Karpas-422 (cell line): Measurements from ENCODE around the gene BRAT1. TPM values are rescaled to one million over a fixed set of nuclear protein-coding genes. Genes with fewer than 3 reads are reported as not detected.

ENCODE experiments used
- DNase-seq: peaks from one replicate; pipeline ENCODE4 v3.0.0-alpha.2; 2015
- H2AFZ ChIP-seq: fragments of 200-600 bp; sonication (generic); 2 replicates; pipeline ENCODE4 v1.6.1; 2014; ENCODE audit warnings: antibody characterized with exemption, low read length, mixed read lengths
- H3K27ac ChIP-seq: fragments of 200-600 bp; sonication (generic); 2 replicates; pipeline ENCODE4 v1.5.1; 2014; ENCODE audit warnings: mild to moderate bottlenecking, low read length, moderate library complexity
- H3K27me3 ChIP-seq: fragments of 200-600 bp; sonication (generic); 2 replicates; pipeline ENCODE4 v1.6.1; 2014; ENCODE audit warnings: low read length, mixed read lengths
- H3K36me3 ChIP-seq: fragments of 200-600 bp; sonication (generic); 2 replicates; pipeline ENCODE4 v1.6.1; 2014; ENCODE audit warnings: low read length, mixed read lengths; ENCODE audit not compliant: insufficient read depth
- H3K4me1 ChIP-seq: fragments of 200-600 bp; sonication (generic); 2 replicates; pipeline ENCODE4 v1.6.1; 2014; ENCODE audit warnings: mild to moderate bottlenecking, low read length, mixed read lengths
- H3K4me2 ChIP-seq: fragments of 200-600 bp; sonication (generic); 2 replicates; pipeline ENCODE4 v1.6.1; 2014; ENCODE audit warnings: low read length, low read depth, mild to moderate bottlenecking; ENCODE audit not compliant: poor library complexity, severe bottlenecking
- H3K4me3 ChIP-seq: fragments of 200-600 bp; sonication (generic); 2 replicates; pipeline ENCODE4 v1.5.1; 2014; ENCODE audit warnings: mild to moderate bottlenecking, antibody characterized with exemption, low read length, mixed read lengths
- H3K79me2 ChIP-seq: fragments of 200-600 bp; sonication (generic); 2 replicates; pipeline ENCODE4 v1.6.1; 2014; ENCODE audit warnings: mild to moderate bottlenecking, low read length, mixed read lengths
- H3K9ac ChIP-seq: fragments of 200-600 bp; sonication (generic); 2 replicates; pipeline ENCODE4 v1.6.0; 2014; ENCODE audit warnings: low read length
- H3K9me2 ChIP-seq: fragments of 200-600 bp; sonication (generic), shearing (Covaris generic); replicated peaks from 2 replicates; pipeline ENCODE4 v1.6.0; 2014; ENCODE audit warnings: mild to moderate bottlenecking, low read length, moderate library complexity; ENCODE audit not compliant: insufficient read depth
- H3K9me3 ChIP-seq: fragments of 300-700, 200-600 bp; sonication (generic); 2 replicates; pipeline ENCODE4 v1.6.1; 2014; ENCODE audit warnings: low read length, mixed read lengths
- H4K20me1 ChIP-seq: fragments of 200-600 bp; sonication (generic); 2 replicates; pipeline ENCODE4 v1.6.1; 2014; ENCODE audit warnings: mild to moderate bottlenecking, antibody characterized with exemption, low read length, low read depth; ENCODE audit not compliant: insufficient read depth
- small RNA-seq: library from RNA; depleted of rRNA; stranded (forward); fragments of <200 nt; gene quantifications from one replicate; pipeline ENCODE3, GENCODE V24; 2014
- total RNA-seq: library from RNA; depleted of rRNA; stranded (reverse); fragments of >200 nt; shearing (Covaris generic); gene quantifications from 2 replicates; pipeline ENCODE4 v1.2.3, GENCODE V29; 2014; ENCODE audit warnings: low replicate concordance; rRNA removed

BRAT1 gene
- total RNA-seq, 1 experiment from 2014 or later = 10.5 TPM

GRCh38 chr7:2493205-2494164, 61.8 kb downstream of the BRAT1 start:
- no peaks in the 10 kb centered on the region for H3K9me2 ChIP-seq
- H3K79me2 ChIP-seq = no peaks in the 10 kb centered on the region
- no peak overlapping the region for H3K4me2 ChIP-seq
- H3K36me3 ChIP-seq = no peaks in the 10 kb centered on the region
- no peaks in the 10 kb centered on the region for H3K9me3 ChIP-seq
- H3K4me3 ChIP-seq = no peak overlapping the region
- H3K27me3 ChIP-seq = no peaks in the 10 kb centered on the region
- no peak overlapping the region for H2AFZ ChIP-seq
- no peak overlapping the region for H3K9ac ChIP-seq
- no peak for DNase-seq
- no peaks in the 10 kb centered on the region for H3K4me1 ChIP-seq
- H3K27ac ChIP-seq = no peak overlapping the region
- no peaks in the 10 kb centered on the region for H4K20me1 ChIP-seq

- Histone ChIP-seq H2AFZ (no peak overlapping the region), H3K9ac (no peak overlapping the region), H4K20me1 (no peaks in the 10 kb centered on the region), H3K9me3 (no peaks in the 10 kb centered on the region), H3K36me3 (no peaks in the 10 kb centered on the region), H3K4me3 (no peak overlapping the region), H3K27ac (no peak overlapping the region), H3K4me1 (no peaks in the 10 kb centered on the region), H3K4me2 (no peak overlapping the region), H3K79me2 (no peaks in the 10 kb centered on the region), H3K9me2 (no peaks in the 10 kb centered on the region), H3K27me3 (no peaks in the 10 kb centered on the region)
- DNase-seq = no peak
Measured at GRCh38 chr7:2492038-2492437, 63.3 kb downstream of the BRAT1 start.

GRCh38 chr7:2490181-2490651, 65.1 kb downstream of the BRAT1 start:
- H3K36me3 ChIP-seq = no peaks in the 10 kb centered on the region
- H3K9ac ChIP-seq = no peak overlapping the region
- no peaks in the 10 kb centered on the region for H3K27me3 ChIP-seq
- no peak overlapping the region for H3K4me3 ChIP-seq
- H3K4me2 ChIP-seq = no peak overlapping the region
- H3K27ac ChIP-seq = no peak overlapping the region
- H3K79me2 ChIP-seq = no peaks in the 10 kb centered on the region
- no peaks in the 10 kb centered on the region for H4K20me1 ChIP-seq
- DNase-seq = no peak
- no peak overlapping the region for H2AFZ ChIP-seq
- no peaks in the 10 kb centered on the region for H3K9me3 ChIP-seq
- H3K4me1 ChIP-seq = no peaks in the 10 kb centered on the region
- no peaks in the 10 kb centered on the region for H3K9me2 ChIP-seq

- no peak overlapping the region for H3K27ac ChIP-seq
- no peaks in the 10 kb centered on the region for H3K9me2 ChIP-seq
- H3K9me3 ChIP-seq = no peaks in the 10 kb centered on the region
- H3K4me3 ChIP-seq = no peak overlapping the region
- no peaks in the 10 kb centered on the region for H3K79me2 ChIP-seq
- no peak for DNase-seq
- H4K20me1 ChIP-seq = no peaks in the 10 kb centered on the region
- H3K4me2 ChIP-seq = no peak overlapping the region
- no peak overlapping the region for H3K9ac ChIP-seq
- H2AFZ ChIP-seq = no peak overlapping the region
- H3K27me3 ChIP-seq = no peaks in the 10 kb centered on the region
- no peaks in the 10 kb centered on the region for H3K36me3 ChIP-seq
- no peaks in the 10 kb centered on the region for H3K4me1 ChIP-seq
Measured at GRCh38 chr7:2488681-2489080, 66.6 kb downstream of the BRAT1 start.

- no peak for DNase-seq
- no peaks in the 10 kb centered on the region for H3K4me1 ChIP-seq
- no peak overlapping the region for H3K4me3 ChIP-seq
- no peaks in the 10 kb centered on the region for H4K20me1 ChIP-seq
- no peak overlapping the region for H3K9ac ChIP-seq
- H3K27ac ChIP-seq = no peak overlapping the region
- no peaks in the 10 kb centered on the region for H3K27me3 ChIP-seq
- no peak overlapping the region for H2AFZ ChIP-seq
- no peaks in the 10 kb centered on the region for H3K79me2 ChIP-seq
- H3K4me2 ChIP-seq = no peak overlapping the region
- H3K36me3 ChIP-seq = no peaks in the 10 kb centered on the region
- H3K9me3 ChIP-seq = no peaks in the 10 kb centered on the region
- H3K9me2 ChIP-seq = no peaks in the 10 kb centered on the region
Measured at GRCh38 chr7:2488272-2488645, 67.1 kb downstream of the BRAT1 start.

Small RNA genes lying within 50 kb of the gene (small RNA-seq; reads per million reads assigned to genes)
- gene MIR4648 = not detected

Other genes with a start within 250 kb of the BRAT1 start
- gene SNX8, start 241.1 kb downstream of the BRAT1 start, total RNA-seq = 2.6 and 6.3 TPM in 2 replicates
- 87.0 and 152 TPM in 2 replicates for gene EIF3B, start 200.7 kb downstream of the BRAT1 start, total RNA-seq
- gene CHST12, start 151.9 kb downstream of the BRAT1 start, total RNA-seq = 0.82 and 5.0 TPM in 2 replicates
- not detected in 2 replicates for gene GRIFIN, start 79.1 kb downstream of the BRAT1 start, total RNA-seq
- 0.07 and 0.19 TPM in 2 replicates for gene LFNG, start 35.8 kb downstream of the BRAT1 start, total RNA-seq
- 0.93 and 1.1 TPM in 2 replicates for gene IQCE, start 3.5 kb upstream of the BRAT1 start, total RNA-seq
- gene TTYH3, start 76.5 kb upstream of the BRAT1 start, total RNA-seq = 0.37 and 0.87 TPM in 2 replicates
- gene AMZ1, start 132.7 kb upstream of the BRAT1 start, total RNA-seq = not detected in 2 replicates